A549 (cell line): Measurements from ENCODE around the gene FOXP1. TPM values are rescaled to one million over a fixed set of nuclear protein-coding genes. Genes with fewer than 3 reads are reported as not detected.

ENCODE experiments used
- ATAC-seq, 2 experiments: fragments of 200-7000 bp in 1 of 2; fragments of >200 bp in 1 of 2; cut with Nextera tagmentation in 1 of 2; cut with Tn5 transposase in 1 of 2; 3 replicates each; pipeline versions ENCODE4 v1.8.0 to v1.9.1; 2018 to 2020; ENCODE audit warnings: mild to moderate bottlenecking in 1 of 2, moderate library complexity in 1 of 2
- CTCF ChIA-PET: fragments of 300-600 bp; sonication (Branson Sonifier 250); formaldehyde crosslinking; extraction: SDS; loops from one replicate; lab custom pipeline; 2021; ENCODE audit warnings: antibody characterized with exemption, inconsistent platforms; lab: Yijun Ruan, JAX
- POLR2A ChIA-PET: fragments of 350-600 bp; formaldehyde crosslinking; extraction: SDS; loops from one replicate; lab custom pipeline; 2021; ENCODE audit warnings: antibody characterized with exemption, inconsistent platforms; lab: Yijun Ruan, JAX
- DNase-seq, 2 experiments: peaks; one replicate each; pipeline versions ENCODE4 v3.0.0 to v3.0.0-alpha.2; 2011 to 2016; ENCODE audit warnings: low read depth in 1 of 2, low spot score in 1 of 2
- FAIRE-seq: peaks from 2 replicates; lab custom pipeline; 2011; peaks lifted over from hg19 to GRCh38; lab: Jason Lieb, UNC
- H3K27ac ChIP-seq, 2 experiments: fragments of >200 bp; sonication (Bioruptor Twin); formaldehyde crosslinking; 3 replicates each; pipeline ENCODE4 v1.5.1; 2016 to 2017
- H3K4me1 ChIP-seq: fragments of >200 bp; sonication (Bioruptor Twin); formaldehyde crosslinking; 3 replicates; pipeline ENCODE4 v1.6.1; 2016
- H3K4me2 ChIP-seq: fragments of >200 bp; sonication (Bioruptor Twin); formaldehyde crosslinking; 3 replicates; pipeline ENCODE4 v1.6.1; 2016
- H3K4me3 ChIP-seq: fragments of >200 bp; sonication (Bioruptor Twin); formaldehyde crosslinking; 3 replicates; pipeline ENCODE4 v1.5.1; 2016
- H3K9me3 ChIP-seq: fragments of >200 bp; sonication (Bioruptor Twin); formaldehyde crosslinking; 3 replicates; pipeline ENCODE4 v1.6.1; 2016
- ATOH8 ChIP-seq: fragments of 250-450 bp; sonication (Bioruptor Pico); IDR thresholded peaks from 2 replicates; pipeline ENCODE4 v1.5.0; 2020; ENCODE audit warnings: low read depth, mild to moderate bottlenecking, moderate library complexity
- BHLHE40 ChIP-seq: IDR thresholded peaks from 2 replicates; pipeline ENCODE4 v1.6.1; 2012; ENCODE audit warnings: low read depth, low read length, inconsistent platforms
- CBX2 ChIP-seq: fragments of 200-600 bp; sonication (generic); IDR thresholded peaks from 2 replicates; pipeline ENCODE4 v1.6.1; 2016; ENCODE audit warnings: low read depth, mild to moderate bottlenecking, borderline replicate concordance
- CHD2 ChIP-seq: fragments of 150-350 bp; IDR thresholded peaks from 2 replicates; pipeline ENCODE4 v1.6.1; 2014; ENCODE audit warnings: low read length; ENCODE audit not compliant: partially characterized antibody
- CTCF ChIP-seq: fragments of >200 bp; sonication (Bioruptor Twin); formaldehyde crosslinking; IDR thresholded peaks from 3 replicates; pipeline ENCODE4 v1.5.1; 2016
- EHF ChIP-seq: fragments of 250-450 bp; sonication (Bioruptor Pico); IDR thresholded peaks from 2 replicates; pipeline ENCODE4 v1.5.0; 2020; ENCODE audit warnings: mild to moderate bottlenecking
- EP300 ChIP-seq, 2 experiments: fragments of >200 bp; sonication (Bioruptor Twin); formaldehyde crosslinking; IDR thresholded peaks; 2 replicates in 1 of 2; 3 replicates in 1 of 2; pipeline ENCODE4 v1.6.1; 2016 to 2017
- GATA3 ChIP-seq: IDR thresholded peaks from 2 replicates; pipeline ENCODE4 v1.6.1; 2012; ENCODE audit warnings: borderline replicate concordance
- HDAC2 ChIP-seq: fragments of 200-600 bp; sonication (generic); IDR thresholded peaks from 2 replicates; pipeline ENCODE4 v1.6.1; 2016
- KDM1A ChIP-seq: fragments of 200-600 bp; sonication (generic); IDR thresholded peaks from 2 replicates; pipeline ENCODE4 v1.6.1; 2016; ENCODE audit warnings: low read depth, mild to moderate bottlenecking
- KDM5A ChIP-seq: fragments of 200-600 bp; sonication (generic); IDR thresholded peaks from 2 replicates; pipeline ENCODE4 v1.6.1; 2016; ENCODE audit warnings: antibody characterized with exemption, mild to moderate bottlenecking
- MYC ChIP-seq: IDR thresholded peaks from 2 replicates; pipeline ENCODE4 v1.6.1; 2012; ENCODE audit warnings: mild to moderate bottlenecking, inconsistent platforms, low read length, improper control_type of control experiment, borderline replicate concordance
- NFE2L2 ChIP-seq: fragments of 150-350 bp; conservative IDR thresholded peaks from 2 replicates; pipeline ENCODE4 v1.6.1; 2014; ENCODE audit warnings: low read length
- NPAS2 ChIP-seq: fragments of 250-450 bp; sonication (Bioruptor Pico); IDR thresholded peaks from 2 replicates; pipeline ENCODE4 v1.8.0; 2022; ENCODE audit warnings: mild to moderate bottlenecking, moderate library complexity, borderline replicate concordance
- NR3C1 ChIP-seq: fragments of >200 bp; sonication (Bioruptor Twin); formaldehyde crosslinking; IDR thresholded peaks from 3 replicates; pipeline ENCODE4 v1.6.1; 2017
- RNF2 ChIP-seq: fragments of 200-600 bp; sonication (generic); IDR thresholded peaks from 2 replicates; pipeline ENCODE4 v1.6.1; 2016; ENCODE audit warnings: low read depth, mild to moderate bottlenecking, antibody characterized with exemption, moderate library complexity, borderline replicate concordance
- SMC3 ChIP-seq: fragments of >200 bp; sonication (Bioruptor Twin); formaldehyde crosslinking; IDR thresholded peaks from 3 replicates; pipeline ENCODE4 v1.6.1; 2018; ENCODE audit warnings: inconsistent platforms
- SREBF2 ChIP-seq: fragments of 450-650 bp; IDR thresholded peaks from 2 replicates; pipeline ENCODE4 v1.6.1; 2014; ENCODE audit warnings: mild to moderate bottlenecking, moderate library complexity
- USF2 ChIP-seq: fragments of 450-650 bp; IDR thresholded peaks from 2 replicates; pipeline ENCODE4 v1.6.1; 2014; ENCODE audit warnings: antibody characterized with exemption
- ZNF302 ChIP-seq: fragments of 250-450 bp; sonication (Bioruptor Pico); IDR thresholded peaks from 2 replicates; pipeline ENCODE4 v1.9.0; 2021; ENCODE audit warnings: inconsistent platforms, mild to moderate bottlenecking, moderate library complexity
- WGBS: methylation state at CpG from one replicate; pipeline ENCODE4 v1.1.6; 2017; ENCODE audit errors: missing lambda C conversion rate; 5-methylcytosine and 5-hydroxymethylcytosine counted together
- polyA plus RNA-seq, 4 experiments: library from polyadenylated mRNA; depleted of rRNA in 3 of 4; stranded (reverse); fragments of >200 nt; fragmentation: RNase III in 1 of 4; extraction: RNeasy Plus Mini Kit Qiagen cat#74134 plus additional on column Dnase treatment in 1 of 4; gene quantifications; 2 replicates in 3 of 4; 3 replicates in 1 of 4; pipeline ENCODE4 v1.2.3, GENCODE V29; 2011 to 2017

FOXP1 gene
- polyA plus RNA-seq, 2 of the 4 experiments (the other 2 are of a cell fraction): 12.8 to 13.9 TPM

GRCh38 chr3:71012971-71013370, 570.6 kb downstream of the FOXP1 start (continued):
- no peak for TF ChIP-seq CTCF
- no peak for TF ChIP-seq NFE2L2
- TF ChIP-seq MYC: no peak
- TF ChIP-seq, all 56 proteins: peak for 0

GRCh38 chr3:71011565-71012287, 571.8 kb downstream of the FOXP1 start:
- TF ChIP-seq ZNF302 (CRISPR knock-in tag) (no peak), CHD2 (no peak), RNF2 (no peak), NPAS2 (CRISPR knock-in tag) (no peak), EP300 (IDR thresholded peaks at IDR 0.05) (no peak)
- no peak overlapping the region for H3K27ac ChIP-seq
- POLR2A ChIA-PET: interaction anchor here (0.9 kb wide), 1 partner anchor 11 kb away, joined by 3 read pairs; no protein-coding TSS in a partner anchor
- H3K4me3 ChIP-seq: no peak overlapping the region
- ATAC-seq (no peak), FAIRE-seq (no peak), DNase-seq (no peak)
- CTCF ChIA-PET: no interaction called here
- no peaks in the 10 kb centered on the region for H3K9me3 ChIP-seq
- peaks cover 9% of the 10 kb centered on the region; the same call in 2 of the 3 replicates for H3K4me1 ChIP-seq
- WGBS: 81% methylated on average over 6 of the region's 6 CpGs
- no peak overlapping the region for H3K4me2 ChIP-seq

- ATAC-seq: no peak
- 89% methylated on average over 3 of the region's 3 CpGs for WGBS
These were observed 572.6 kb downstream of the FOXP1 start for GRCh38 chr3:71010726-71011455.

More at GRCh38 chr3:71010726-71011455, 572.6 kb downstream of the FOXP1 start:
- Histone ChIP-seq H3K27ac (no peak overlapping the region), H3K9me3 (no peaks in the 10 kb centered on the region), H3K4me1 (peaks cover 9% of the 10 kb centered on the region; the same call in 2 of the 3 replicates), H3K4me3 (no peak overlapping the region), H3K4me2 (no peak overlapping the region)
- DNase-seq: no peak
- ChIA-PET POLR2A (interaction anchor here (0.9 kb wide), 1 partner anchor 12 kb away, joined by 3 read pairs; no protein-coding TSS in a partner anchor), CTCF (no interaction called here)
- no peak for FAIRE-seq
- TF ChIP-seq ATOH8 (CRISPR knock-in tag) (no peak), KDM5A (no peak), CBX2 (no peak), EHF (CRISPR knock-in tag) (no peak), USF2 (no peak), SMC3 (no peak), KDM1A (no peak), BHLHE40 (no peak), MYC (no peak), HDAC2 (no peak), SREBF2 (no peak), GATA3 (no peak), NR3C1 (no peak)
